GM11168 (cell line): ENCODE data around the gene FA2H.
"Not testable (repeated sequence)": the region's sequence is repeated elsewhere in the genome, so short reads cannot be mapped to it uniquely, and the experiment has no call there.

Experiments used
- in situ Hi-C: fragments of 300-500 bp; cut with MboI; formaldehyde crosslinking; loops from one replicate; pipeline ENCODE4 v1.12.0; 2022; ENCODE audit warnings: low sequenced_read_pairs; ENCODE audit not compliant: unreplicated experiment

The FA2H gene

DNA sequence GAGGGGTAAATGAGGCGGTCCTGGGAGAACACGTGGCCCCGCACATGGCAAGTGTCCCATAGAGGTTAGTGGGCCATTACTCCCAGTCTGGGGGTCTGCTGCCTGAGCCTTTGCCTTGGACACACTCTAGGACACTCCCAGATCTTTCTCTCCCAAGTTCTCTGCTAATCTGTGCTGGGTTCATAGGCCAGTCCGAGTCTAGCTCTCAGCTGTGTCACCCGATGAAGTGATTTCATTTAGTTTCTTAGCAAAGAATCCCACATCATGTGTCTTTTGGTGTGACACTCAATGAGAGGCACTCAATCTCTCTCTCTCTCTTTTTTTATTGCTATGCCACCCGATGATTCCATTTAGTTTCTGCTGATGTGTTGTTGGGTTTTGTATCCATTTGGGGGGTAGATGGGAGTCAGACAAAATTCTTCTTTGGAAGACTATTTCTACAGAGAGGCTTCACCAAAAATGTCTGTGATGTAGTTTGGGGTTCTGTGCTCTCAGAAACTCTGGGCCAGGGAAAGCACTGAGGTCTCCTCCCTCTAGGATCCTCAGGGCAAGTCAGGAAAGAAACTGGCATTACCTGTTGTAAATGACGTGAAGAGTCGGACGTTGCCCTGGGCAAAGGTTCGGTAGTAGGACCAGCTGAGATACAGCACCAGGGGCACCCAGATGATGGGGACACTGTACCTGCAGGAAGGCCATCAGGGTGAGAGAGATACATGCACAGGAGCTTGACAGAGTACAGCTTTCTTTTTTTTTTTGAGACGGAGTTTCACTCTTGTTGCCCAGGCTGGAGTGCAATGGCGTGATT, 48.8 kb downstream of the FA2H start:
- in situ Hi-C loops = no loop called here

DNA sequence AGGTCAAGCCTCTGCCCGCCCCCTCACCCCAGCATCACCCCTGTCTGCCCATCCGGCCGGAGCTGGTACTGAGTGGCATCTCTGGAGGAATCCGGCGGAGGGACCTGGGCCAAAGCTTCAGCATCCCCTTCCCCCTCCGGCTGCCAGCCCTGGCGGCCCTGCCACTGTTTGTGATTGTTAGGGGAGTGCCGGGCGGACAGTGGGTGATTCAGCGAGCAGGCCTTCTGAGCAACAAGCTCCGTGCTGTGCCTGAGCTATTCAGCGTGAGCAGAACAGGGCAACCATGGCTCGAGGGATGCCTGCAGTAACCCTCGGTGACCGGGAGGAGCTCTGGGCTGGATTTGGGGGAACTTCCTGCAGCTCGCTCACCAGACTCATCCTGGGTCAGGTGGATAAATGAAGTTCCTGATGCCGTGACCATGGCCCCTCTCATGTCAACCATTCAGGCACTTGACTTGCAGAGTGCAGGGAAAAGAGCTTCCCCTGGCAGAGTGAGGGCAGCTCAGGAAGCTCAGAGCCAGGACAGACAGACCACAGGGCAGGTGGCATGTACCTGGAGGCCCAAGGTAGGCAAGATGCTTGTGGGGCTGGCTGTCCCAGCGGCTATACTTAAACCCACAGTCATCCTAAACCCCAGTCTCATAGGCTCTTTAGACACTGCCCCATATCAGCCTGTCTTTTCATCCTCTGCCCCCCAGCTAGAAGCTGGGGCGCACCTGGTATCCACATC, 49.6 kb downstream of the FA2H start:
- in situ Hi-C loops = no loop called here

DNA sequence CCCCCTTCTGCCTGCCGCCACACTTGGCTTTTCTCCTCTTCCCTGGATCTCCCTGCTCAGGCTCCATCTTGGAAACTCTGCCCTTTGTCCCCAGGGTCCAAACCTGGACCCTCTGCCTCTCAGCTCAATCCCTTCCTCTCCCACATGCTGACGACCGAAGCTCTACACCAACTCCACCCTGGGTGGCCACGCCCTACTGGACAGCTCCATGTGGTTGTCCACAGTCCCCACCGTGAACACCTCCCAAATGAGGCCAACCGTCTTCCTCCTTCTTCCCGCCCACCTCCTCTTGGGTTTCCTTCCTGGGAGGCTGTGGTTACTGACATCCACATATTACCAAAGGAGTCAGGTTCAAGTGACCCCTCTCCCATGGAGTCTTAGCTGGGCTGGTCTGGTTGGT, 51.4 kb downstream of the FA2H start:
- in situ Hi-C loops = no loop called here

DNA sequence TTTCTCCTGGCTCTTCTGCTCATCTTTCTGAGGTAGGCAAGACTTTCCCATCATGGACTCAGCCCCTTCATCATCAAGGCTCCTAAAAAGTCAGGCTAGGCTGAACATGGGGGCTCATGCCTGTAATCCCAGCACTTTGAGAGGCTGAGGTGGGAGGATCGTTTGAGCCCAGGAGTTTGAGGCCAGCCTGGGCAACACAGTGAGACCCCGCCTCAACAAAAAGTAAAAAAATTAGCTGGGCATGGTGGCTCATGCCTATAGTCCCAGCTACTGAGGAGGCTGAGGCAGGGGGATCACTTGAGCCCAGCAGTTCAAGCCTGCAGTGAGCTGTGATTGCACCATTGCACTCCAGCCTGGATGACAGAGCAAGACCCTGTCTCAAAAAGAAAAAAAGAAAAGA, 52.5 kb downstream of the FA2H start:
- in situ Hi-C loops = not testable (repeated sequence)

DNA sequence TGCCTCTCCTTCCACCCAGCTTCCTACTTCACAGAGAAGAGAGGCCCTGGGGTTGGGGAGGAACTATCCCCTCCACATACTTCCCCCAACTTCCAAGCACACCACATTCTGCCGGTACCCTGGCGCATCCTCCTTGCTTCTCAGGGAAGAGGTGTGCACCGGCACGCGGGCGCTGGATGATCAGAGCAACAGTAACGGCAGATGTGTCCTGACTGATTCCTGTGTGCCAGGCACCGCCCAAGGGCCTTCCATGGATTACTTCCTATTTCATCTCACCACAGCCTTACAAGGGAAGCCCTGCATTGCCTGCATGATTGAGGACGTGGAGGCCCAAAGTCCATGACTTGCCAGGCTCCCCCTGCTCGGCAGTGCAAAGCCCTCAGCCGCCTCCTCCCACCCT, 52.9 kb downstream of the FA2H start:
- in situ Hi-C loops = no loop called here

DNA sequence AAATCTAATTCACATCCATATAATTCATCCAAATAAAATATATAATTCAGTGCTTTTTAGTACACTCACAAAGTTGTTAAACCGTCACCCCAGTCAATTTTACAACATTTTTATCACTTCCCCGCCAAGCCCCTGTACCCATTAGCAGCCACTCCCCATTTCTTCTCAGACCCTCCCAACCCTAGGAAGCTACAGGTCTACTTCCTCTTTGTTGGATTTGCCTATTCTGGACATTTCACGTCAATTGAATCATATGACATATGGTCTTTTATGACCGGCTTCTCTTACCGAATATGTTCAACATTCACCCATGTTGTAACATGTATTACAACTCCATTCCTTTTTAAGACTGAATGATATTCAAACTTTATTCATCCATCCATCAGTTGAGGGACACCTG, 54.0 kb downstream of the FA2H start:
- in situ Hi-C loops = no loop called here

DNA sequence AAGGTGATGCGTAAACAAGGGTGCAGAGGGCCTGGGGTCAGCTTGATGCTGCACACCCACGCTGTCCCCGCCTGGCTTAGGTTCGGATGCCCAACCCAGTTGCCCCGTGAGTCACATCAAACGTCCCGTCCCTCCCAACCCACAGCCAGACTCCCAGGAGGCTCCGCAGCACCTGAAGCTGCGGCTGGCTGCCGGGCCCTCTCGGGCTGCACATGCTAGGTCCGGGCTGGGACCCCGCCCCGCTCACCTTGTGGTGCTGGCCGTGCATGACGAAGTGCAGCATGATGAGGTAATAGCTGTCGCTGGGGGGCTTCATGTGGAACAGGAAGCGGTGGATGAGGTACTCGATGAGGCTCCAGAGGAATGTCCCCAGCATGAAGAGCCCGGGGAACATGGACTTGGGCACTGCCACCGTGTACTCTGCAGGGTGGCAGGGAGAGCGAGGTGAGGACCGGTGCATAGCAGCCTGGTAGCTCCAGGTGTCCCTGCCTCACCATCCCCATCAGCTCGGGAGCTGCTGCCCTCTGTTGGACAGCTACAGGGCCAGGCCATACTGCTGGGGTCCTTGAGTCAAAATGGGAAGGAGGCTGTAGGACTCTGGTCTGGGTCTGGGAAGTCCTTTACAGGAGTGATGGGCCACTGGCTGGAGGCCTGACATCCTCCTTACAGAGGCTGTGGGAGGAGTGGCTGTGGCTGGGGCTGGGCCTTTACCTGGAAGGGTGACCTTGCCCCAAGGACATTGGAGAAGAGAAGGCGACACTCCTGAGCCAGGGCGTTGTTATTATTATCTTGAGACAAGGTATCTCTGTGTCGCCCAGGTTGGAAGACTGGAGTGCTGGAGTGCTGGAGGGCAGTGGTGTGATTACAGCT, 55.6 kb downstream of the FA2H start:
- in situ Hi-C loops = loop anchor here (10.0 kb wide), 1 partner anchor 136 kb away; no protein-coding TSS in a partner anchor

DNA sequence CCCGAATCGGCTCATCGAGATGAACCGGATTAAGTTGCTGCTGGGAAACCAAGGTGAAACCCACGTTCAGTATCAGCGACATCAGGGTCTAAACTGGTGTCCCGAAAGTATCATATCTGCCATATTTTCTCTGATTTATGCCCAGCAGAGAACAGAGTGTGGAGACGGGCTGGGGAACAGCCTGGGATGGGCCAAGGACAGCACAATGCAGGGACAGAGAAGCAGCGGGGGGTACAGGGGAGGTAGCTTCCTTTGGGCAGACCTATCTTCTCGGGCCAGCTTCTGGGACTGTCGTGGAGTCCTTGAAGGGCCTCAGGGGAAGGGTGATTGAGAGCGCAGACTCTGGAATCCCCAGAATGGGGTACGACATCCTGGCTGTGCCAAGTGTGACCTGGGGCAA, 56.5 kb downstream of the FA2H start:
- in situ Hi-C loops = loop anchor here (10.0 kb wide), 1 partner anchor 137 kb away; no protein-coding TSS in a partner anchor

DNA sequence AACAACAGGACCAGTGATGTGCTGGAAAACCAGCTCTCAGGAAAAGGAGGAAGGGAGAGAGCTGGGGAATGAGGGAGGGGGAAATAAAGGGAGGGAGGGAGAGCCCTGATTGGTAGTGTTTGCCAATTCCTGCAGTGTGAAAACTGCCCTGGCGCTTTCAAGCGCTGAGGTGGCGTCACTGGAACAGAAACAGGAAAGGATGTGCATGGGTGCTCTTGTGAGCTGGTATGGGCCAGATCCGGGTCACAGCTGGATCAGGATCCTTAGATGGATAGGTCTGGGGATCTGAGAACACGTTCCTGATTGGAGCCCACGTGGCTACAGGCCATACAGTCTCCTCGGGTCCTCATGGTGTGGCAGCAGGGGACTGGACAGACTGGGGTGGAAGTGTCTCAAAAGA, 57.3 kb downstream of the FA2H start:
- in situ Hi-C loops = loop anchor here (10.0 kb wide), 1 partner anchor 137 kb away; no protein-coding TSS in a partner anchor

DNA sequence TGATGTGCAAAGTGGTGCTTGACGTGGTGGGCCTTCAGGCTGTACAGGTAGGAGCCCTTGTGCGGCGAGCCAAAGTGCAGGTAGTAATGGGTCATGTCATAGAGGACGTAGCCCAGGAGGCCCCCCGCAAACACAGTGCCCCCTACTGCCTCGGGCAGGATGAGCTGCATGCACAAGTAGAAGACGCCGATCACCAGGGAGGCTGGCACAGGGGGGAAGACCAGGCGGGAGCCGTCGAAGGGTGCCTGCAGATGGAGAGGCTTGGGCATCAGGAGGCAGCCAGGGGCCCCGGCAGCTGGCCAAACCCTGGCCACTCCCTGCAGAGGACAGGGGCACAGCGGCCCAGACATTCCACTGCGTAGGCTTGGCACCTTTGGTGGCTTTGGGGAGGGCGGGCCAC, 58.3 kb downstream of the FA2H start:
- in situ Hi-C loops = loop anchor here (10.0 kb wide), 1 partner anchor 138 kb away; no protein-coding TSS in a partner anchor

DNA sequence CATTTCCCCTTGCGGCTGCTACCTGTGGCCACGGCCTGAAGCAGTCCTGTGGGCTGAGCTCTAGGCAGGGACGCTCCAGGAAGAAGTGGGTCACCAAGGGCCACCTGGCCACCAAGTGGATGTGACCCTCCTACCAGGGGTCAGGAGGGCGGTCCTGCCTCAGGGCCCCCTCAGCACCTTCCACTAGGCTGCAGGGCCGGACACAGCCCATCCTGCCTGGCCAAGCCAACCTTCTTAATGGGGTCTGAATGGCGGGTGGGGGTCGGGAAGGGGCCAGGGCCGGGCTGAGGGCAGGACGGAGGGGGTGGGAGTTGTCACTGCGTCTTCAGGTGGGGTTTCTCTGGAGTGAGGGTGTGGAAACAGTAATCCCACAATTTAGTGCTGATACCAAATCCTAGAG, 60.7 kb downstream of the FA2H start:
- in situ Hi-C loops = loop anchor here (10.0 kb wide), 1 partner anchor 141 kb away; no protein-coding TSS in a partner anchor

DNA sequence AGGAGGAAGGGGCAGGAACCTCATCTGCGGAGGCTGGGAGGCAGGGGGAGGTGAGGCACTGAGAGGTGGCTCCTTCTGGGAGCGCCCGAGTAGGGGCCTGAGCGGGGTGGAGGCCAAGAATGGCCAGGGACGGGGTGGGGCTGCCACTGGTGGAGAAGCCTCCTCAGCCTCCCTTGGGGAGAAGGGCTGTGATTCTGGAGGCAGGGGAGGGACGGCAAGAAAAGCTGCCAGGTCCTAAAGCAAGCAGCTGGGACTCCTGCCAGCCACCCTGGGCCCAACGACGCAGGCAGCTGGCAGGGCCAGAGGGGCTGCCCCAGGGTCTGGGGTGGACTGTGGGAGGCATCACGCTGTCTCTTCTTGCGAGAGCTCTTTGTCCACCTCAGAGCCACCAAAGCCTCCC, 61.3 kb downstream of the FA2H start:
- in situ Hi-C loops = loop anchor here (10.0 kb wide), 1 partner anchor 141 kb away; no protein-coding TSS in a partner anchor

DNA sequence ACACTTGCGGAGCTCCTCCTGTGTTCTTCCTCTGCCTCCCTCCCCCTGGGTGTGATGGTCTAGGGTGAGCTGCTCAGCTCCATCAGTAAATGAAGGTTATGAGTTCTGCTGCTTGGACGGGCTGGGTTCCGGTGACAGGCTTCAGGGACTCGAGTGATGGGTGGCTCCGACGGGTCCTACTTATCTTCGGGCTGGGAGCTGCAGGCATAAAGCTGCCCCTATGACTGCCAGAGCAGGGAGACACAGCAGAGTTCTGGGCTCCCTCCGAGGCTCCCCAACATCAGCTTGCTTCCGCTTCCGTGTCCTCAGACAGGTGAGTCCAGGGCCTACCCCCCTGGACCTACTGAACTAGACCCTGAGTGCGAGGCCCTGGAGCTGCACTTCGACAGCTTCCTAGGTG, 62.7 kb downstream of the FA2H start:
- in situ Hi-C loops = loop anchor here (10.0 kb wide), 1 partner anchor 143 kb away; no protein-coding TSS in a partner anchor

DNA sequence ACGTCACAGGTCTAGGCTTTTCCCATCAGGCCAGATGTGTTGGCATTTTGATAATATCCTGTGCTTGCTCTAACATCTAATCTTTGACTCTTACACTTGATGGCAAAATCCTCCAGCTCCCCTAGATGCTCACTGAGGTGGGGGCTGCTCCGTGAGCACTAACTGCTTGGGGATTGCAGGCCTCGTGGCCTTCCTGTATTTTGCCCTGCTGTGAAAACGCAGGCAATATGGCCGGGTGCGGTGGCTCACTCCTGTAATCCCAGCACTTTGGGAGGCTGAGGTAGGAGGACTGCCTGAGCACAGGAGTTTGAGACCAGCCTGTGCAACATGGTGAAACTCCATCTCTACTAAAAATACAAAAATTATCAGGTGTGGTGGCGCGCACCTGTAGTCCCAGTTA, 64.2 kb downstream of the FA2H start:
- in situ Hi-C loops = loop anchor here (10.0 kb wide), 1 partner anchor 144 kb away; no protein-coding TSS in a partner anchor

DNA sequence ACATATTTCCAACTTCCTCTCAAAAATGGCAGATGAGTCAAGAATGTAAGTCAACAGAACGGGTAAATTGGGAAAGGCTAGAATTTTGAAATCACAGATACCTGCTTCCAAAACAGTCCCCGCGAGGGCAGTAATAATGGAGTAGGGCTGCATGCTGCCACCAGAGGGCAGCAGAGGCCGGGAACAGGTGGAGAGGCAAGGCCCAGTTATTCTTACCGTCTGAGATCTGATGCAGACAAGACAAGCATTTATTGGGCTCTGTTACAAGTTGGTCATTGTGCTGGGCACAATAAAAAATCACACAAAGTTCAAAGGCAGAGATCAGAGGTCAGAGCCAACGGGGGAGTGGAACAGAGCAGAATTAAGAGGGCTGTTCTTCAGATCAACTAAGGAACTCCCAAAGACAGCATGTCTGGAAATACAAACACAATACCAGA, 65.2 kb downstream of the FA2H start:
- in situ Hi-C loops = no loop called here

DNA sequence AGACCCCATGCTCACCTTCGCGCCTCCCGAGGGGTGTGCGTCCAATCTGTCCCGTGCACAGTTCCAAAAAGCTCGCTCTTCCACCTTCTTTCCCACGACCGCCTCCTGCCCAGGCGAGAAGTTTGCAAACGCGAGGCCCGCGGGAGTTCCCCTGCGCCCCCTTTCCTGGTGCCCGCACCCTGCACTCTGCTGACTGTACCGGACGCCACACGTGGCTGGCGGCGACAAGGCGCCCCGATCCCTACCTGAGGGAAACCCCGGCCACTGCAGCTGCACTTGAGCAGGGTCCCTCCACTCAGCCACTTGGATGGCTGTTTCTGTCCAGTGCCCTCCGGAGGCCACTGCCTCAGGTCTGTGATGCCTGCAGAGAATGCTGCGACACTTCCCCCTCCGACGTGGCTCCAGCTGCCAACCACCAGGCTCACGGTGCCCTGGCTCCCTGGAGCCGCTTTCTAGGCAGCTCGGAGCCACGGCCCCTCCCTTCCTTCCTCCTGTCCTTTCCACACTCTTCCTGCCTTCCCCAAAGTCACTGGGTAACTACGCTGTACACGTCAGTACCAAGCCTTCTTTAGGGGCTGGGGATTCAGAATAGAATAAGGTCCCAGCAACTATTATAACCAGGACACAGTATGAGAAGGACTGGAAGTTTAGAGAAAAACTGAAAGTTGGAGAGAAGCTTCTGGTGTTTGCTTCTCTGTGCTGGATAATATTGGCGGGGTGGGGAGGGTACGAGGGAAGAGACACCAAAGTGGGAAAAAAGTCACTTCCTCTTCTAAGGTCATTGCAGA, 74.0 kb downstream of the FA2H start, which contains the start of gene MLKL:
MLKL (minus strand) TSS at position 425 of the 788 bp plus-strand sequence. CDS start 5,105 bp downstream, outside the sequence.
- in situ Hi-C loops = no loop called here

DNA sequence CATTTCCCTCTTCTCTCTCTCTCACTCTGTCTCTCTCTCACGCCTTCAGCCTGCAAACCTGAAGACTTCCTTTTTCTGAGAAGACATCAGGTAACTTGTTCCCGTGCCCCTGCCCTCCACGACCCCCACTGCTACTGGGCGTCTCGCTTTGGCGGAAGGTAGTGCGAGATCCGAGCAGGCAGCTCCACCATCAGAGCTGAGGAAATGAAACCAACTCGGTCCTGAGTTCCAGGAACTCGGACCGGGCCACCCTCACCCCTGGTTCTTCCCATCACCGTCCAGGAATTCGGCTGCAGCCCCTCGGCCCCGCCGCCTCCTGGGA, 74.5 kb downstream of the FA2H start:
- in situ Hi-C loops = no loop called here

DNA sequence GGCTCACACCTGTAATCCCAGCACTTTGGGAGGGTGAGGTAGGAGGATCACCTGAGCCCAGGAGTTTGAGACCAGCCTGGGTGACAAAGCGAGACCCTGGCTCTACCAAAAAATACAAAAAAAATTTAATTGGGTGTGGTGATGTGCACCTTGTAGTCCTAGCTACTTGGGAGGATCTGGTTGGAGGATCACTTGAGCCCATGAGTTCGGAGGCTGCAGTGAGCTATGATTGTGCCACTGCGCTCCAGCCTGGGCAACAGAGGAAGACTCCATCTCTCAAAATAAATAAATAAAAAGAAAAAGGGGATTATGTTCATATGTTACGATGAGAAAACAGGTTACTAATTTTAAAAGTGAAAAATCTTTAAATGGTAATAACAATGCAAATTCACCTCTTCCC, 75.0 kb downstream of the FA2H start:
- in situ Hi-C loops = no loop called here

DNA sequence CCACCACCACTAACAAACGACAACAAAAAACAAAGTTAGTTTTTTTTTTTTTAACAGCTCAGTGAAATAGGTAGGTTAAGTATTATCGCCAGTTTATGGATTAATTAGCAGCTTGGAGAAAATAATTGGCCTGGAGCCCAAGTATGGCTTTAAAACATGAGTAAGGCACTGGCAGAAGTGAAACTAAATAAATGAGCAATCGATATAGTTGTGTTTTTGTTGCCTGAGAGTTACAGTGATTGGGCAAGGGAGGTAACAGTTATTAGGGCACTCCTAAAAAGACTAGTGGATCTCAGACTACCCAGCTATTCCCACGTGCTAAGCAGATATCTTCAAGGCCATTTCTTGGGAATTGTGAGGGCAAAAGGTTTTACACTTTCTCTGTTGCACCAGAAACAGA, 76.4 kb downstream of the FA2H start:
- in situ Hi-C loops = no loop called here
